HepG2 (cell line): ENCODE results near the gene CCDC66. TPM values are rescaled to one million over a fixed set of nuclear protein-coding genes. Genes with fewer than 3 reads are reported as not detected.
A peak's percentile ranks its signal among the peaks of the same experiment; 100 is the strongest.

Experiments used
- CBX1 ChIP-seq: IDR thresholded peaks from one replicate; pipeline ENCODE4 v1.6.1; 2016; ENCODE audit warnings: antibody characterized with exemption, low read depth
- CHCHD3 ChIP-seq: sonication (generic); formaldehyde crosslinking; IDR thresholded peaks from 2 replicates; pipeline ENCODE4 v1.8.0; 2022; ENCODE audit warnings: mild to moderate bottlenecking, missing genetic modification reagents, moderate library complexity
- ESRRA ChIP-seq: sonication (generic); formaldehyde crosslinking; IDR thresholded peaks from 2 replicates; pipeline ENCODE4 v1.5.1; 2020; ENCODE audit warnings: mild to moderate bottlenecking, low read depth, missing genetic modification reagents
- GPN1 ChIP-seq: sonication (generic); formaldehyde crosslinking; IDR thresholded peaks from 2 replicates; pipeline ENCODE4 v1.5.1; 2020; ENCODE audit warnings: missing genetic modification reagents, borderline replicate concordance
- NFYC ChIP-seq: IDR thresholded peaks from 2 replicates; pipeline ENCODE4 v1.6.1; 2016; ENCODE audit warnings: missing genetic modification reagents, missing compliant biosample characterization
- NR0B2 ChIP-seq: sonication (generic); formaldehyde crosslinking; IDR thresholded peaks from 2 replicates; pipeline ENCODE4 v1.4.0; 2020; ENCODE audit warnings: mild to moderate bottlenecking, missing genetic modification reagents
- RBFOX2 ChIP-seq: fragments of 200-400 bp; formaldehyde crosslinking; IDR thresholded peaks from 2 replicates; pipeline ENCODE4 v1.6.1; 2017; ENCODE audit warnings: low read depth, mild to moderate bottlenecking, low read length
- YY1 ChIP-seq: IDR thresholded peaks from 2 replicates; pipeline ENCODE4 v1.6.1; 2011; ENCODE audit warnings: low read length, low read depth, moderate library complexity, mild to moderate bottlenecking; ENCODE audit not compliant: insufficient read depth, insufficient replicate concordance
- ZBTB26 ChIP-seq: IDR thresholded peaks from 2 replicates; pipeline ENCODE4 v1.6.1; 2016; ENCODE audit warnings: missing compliant biosample characterization, missing genetic modification reagents, borderline replicate concordance
- ZFP41 ChIP-seq: sonication (generic); formaldehyde crosslinking; IDR thresholded peaks from 2 replicates; pipeline ENCODE4 v1.4.0; 2020; ENCODE audit warnings: mild to moderate bottlenecking, missing genetic modification reagents, borderline replicate concordance
- ZFP82 ChIP-seq: sonication (generic); formaldehyde crosslinking; IDR thresholded peaks from 2 replicates; pipeline ENCODE4 v1.5.1; 2020; ENCODE audit warnings: mild to moderate bottlenecking, missing genetic modification reagents, borderline replicate concordance
- ZKSCAN5 ChIP-seq: sonication (generic); formaldehyde crosslinking; IDR thresholded peaks from 2 replicates; pipeline ENCODE4 v1.5.1; 2020; ENCODE audit warnings: mild to moderate bottlenecking, missing genetic modification reagents
- ZMAT3 ChIP-seq: sonication (generic); formaldehyde crosslinking; conservative IDR thresholded peaks from 2 replicates; pipeline ENCODE4 v1.7.0; 2021; ENCODE audit warnings: missing genetic modification reagents
- ZNF496 ChIP-seq: sonication (generic); formaldehyde crosslinking; IDR thresholded peaks from 2 replicates; pipeline ENCODE4 v1.8.1; 2023; ENCODE audit warnings: mild to moderate bottlenecking, moderate library complexity, missing genetic modification reagents; ENCODE audit not compliant: insufficient replicate concordance
- ZNF547 ChIP-seq: sonication (generic); formaldehyde crosslinking; IDR thresholded peaks from 2 replicates; pipeline ENCODE4 v1.5.1; 2020; ENCODE audit warnings: mild to moderate bottlenecking, missing genetic modification reagents
- ZNF605 ChIP-seq: sonication (generic); formaldehyde crosslinking; IDR thresholded peaks from 2 replicates; pipeline ENCODE4 v1.8.0; 2022; ENCODE audit warnings: mild to moderate bottlenecking, missing genetic modification reagents
- polyA plus RNA-seq, 8 experiments: library from polyadenylated mRNA; depleted of rRNA in 3 of 8; stranded (reverse) in 7 of 8; unstranded in 1 of 8; fragments of >200 nt; fragmentation: Illumina TruSeq in 4 of 8; extraction: Trizol in 4 of 8; gene quantifications; 2 replicates each; pipeline versions ENCODE4 v1.2.1 to v1.2.3, GENCODE V29; 2011 to 2016; ENCODE audit warnings: low read depth in 4 of 8, missing spikeins in 1 of 8, mixed read lengths in 1 of 8; ENCODE audit not compliant: insufficient read depth in 1 of 8
- total RNA-seq, 5 experiments: library from RNA; depleted of rRNA; stranded (reverse); fragments of >200 nt; fragmentation: Illumina TruSeq; extraction: Trizol; gene quantifications; 2 replicates each; pipeline ENCODE4 v1.2.3, GENCODE V29; 2016; ENCODE audit warnings: low read depth in 1 of 5
- TF ChIP-seq, protein P1 (sequence below): sonication (generic); formaldehyde crosslinking; IDR thresholded peaks from 2 replicates; pipeline ENCODE4 v1.4.0; 2020; ENCODE audit warnings: missing genetic modification reagents, mild to moderate bottlenecking, borderline replicate concordance
- TF ChIP-seq, protein P2 (sequence below), 2 experiments: sonication (generic) in 1 of 2; formaldehyde crosslinking in 1 of 2; IDR thresholded peaks; 2 replicates each; pipeline versions ENCODE4 v1.4.0 to v1.6.1; 2016 to 2020; ENCODE audit warnings: borderline replicate concordance in 1 of 2, low read depth in 1 of 2, mild to moderate bottlenecking in 1 of 2, missing genetic modification reagents in 1 of 2

Gene CCDC66
- total and polyA plus RNA-seq, 2 of the 13 experiments (the other 11 are each of a cell fraction or from before 2014, with no cell fraction given), result 8.4 to 19.9 TPM

DNA sequence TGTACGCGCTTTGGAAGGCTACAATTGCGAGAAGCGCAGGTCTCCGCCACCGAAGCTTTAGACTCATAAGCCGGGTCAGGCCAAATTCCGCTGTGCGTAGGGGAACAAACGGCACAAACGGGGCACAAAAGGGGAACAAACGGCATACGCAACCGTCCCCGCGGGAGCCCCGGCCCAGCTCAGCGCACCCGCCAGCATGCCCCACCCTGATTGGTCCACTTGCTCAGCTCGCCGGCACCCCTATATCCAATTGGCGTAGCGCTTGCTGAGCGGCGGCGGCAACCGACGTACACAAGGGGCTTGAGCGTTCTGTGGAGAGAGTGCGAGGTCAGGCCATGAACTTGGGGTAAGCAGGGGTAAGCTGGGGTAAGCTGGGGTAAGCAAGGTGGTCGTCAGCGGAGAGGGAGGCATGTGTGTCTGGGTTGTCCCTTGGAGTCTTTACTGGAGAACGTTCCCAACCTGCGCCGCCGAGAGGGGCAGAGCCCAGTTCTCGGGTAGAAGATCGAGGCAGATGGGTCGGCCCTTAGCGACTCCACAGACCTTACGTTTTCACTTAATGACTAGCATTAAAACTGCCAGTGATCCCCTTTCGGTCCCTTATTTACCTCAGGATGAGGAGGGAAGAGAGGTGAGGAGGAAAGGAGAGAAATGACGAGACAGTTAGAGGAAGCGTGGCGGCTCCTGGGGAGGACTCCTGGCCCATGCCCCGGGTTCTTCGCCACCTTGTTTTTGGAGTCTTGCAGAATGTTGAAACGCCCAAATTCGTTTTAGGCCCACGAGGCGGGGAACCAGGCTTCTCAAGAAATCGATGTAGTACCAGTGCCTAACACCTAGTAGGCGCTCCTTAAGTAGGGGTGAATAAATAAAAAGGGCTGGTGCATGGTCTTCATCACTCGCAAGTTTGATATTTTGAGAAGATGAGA, at the start of gene CCDC66 (continued):
- TF ChIP-seq, protein P1, sequence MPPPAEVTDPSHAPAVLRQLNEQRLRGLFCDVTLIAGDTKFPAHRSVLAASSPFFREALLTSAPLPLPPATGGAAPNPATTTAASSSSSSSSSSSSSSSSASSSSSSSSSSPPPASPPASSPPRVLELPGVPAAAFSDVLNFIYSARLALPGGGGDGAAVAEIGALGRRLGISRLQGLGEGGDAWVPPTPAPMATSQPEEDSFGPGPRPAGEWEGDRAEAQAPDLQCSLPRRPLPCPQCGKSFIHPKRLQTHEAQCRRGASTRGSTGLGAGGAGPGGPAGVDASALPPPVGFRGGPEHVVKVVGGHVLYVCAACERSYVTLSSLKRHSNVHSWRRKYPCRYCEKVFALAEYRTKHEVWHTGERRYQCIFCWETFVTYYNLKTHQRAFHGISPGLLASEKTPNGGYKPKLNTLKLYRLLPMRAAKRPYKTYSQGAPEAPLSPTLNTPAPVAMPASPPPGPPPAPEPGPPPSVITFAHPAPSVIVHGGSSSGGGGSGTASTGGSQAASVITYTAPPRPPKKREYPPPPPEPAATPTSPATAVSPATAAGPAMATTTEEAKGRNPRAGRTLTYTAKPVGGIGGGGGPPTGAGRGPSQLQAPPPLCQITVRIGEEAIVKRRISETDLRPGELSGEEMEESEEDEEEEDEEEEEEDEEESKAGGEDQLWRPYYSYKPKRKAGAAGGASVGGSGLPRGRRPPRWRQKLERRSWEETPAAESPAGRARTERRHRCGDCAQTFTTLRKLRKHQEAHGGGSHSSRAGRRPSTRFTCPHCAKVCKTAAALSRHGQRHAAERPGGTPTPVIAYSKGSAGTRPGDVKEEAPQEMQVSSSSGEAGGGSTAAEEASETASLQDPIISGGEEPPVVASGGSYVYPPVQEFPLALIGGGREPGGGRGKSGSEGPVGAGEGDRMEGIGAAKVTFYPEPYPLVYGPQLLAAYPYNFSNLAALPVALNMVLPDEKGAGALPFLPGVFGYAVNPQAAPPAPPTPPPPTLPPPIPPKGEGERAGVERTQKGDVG (CRISPR knock-in tag), result peak; percentile 64; the same call in 1 of the 2 replicates
- 0 out of 2 replicates have a peak, but pooled peaks have one; percentile 56 for TF ChIP-seq ZNF605 (CRISPR knock-in tag)
- no peak for TF ChIP-seq ZKSCAN5 (CRISPR knock-in tag)
- peak; percentile 72; the same call in 1 of the 2 replicates for TF ChIP-seq ZNF547
- no peak; the same call in 1 of the 2 replicates for TF ChIP-seq ZFP82 (CRISPR knock-in tag)
- TF ChIP-seq, protein P2, sequence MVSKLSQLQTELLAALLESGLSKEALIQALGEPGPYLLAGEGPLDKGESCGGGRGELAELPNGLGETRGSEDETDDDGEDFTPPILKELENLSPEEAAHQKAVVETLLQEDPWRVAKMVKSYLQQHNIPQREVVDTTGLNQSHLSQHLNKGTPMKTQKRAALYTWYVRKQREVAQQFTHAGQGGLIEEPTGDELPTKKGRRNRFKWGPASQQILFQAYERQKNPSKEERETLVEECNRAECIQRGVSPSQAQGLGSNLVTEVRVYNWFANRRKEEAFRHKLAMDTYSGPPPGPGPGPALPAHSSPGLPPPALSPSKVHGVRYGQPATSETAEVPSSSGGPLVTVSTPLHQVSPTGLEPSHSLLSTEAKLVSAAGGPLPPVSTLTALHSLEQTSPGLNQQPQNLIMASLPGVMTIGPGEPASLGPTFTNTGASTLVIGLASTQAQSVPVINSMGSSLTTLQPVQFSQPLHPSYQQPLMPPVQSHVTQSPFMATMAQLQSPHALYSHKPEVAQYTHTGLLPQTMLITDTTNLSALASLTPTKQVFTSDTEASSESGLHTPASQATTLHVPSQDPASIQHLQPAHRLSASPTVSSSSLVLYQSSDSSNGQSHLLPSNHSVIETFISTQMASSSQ (IDR thresholded peaks at IDR 0.05; ENCODE audit: low read depth), result no peak
- TF ChIP-seq, protein P2 (CRISPR knock-in tag; IDR thresholded peaks at IDR 0.05; ENCODE audit: borderline replicate concordance), result peak; percentile 38; the same call in 1 of the 2 replicates
- TF ChIP-seq CBX1, result peak; percentile 47
- TF ChIP-seq NR0B2, result peak; percentile 89
- TF ChIP-seq ZNF496, result no peak
- TF ChIP-seq RBFOX2, result peak; percentile 87
- peak; percentile 26; the same call in 1 of the 2 replicates for TF ChIP-seq CHCHD3 (CRISPR knock-in tag)
- no peak for TF ChIP-seq GPN1 (CRISPR knock-in tag)
- peak; percentile 97 for TF ChIP-seq NFYC (CRISPR knock-in tag)
- TF ChIP-seq ZBTB26, result peak; percentile 76
- TF ChIP-seq ZFP41 (CRISPR knock-in tag), result 0 out of 2 replicates have a peak, but pooled peaks have one; percentile 38
- no peak for TF ChIP-seq YY1
- peak; percentile 65; the same call in 1 of the 2 replicates for TF ChIP-seq ESRRA (CRISPR knock-in tag)
- TF ChIP-seq ZMAT3 (CRISPR knock-in tag), result peak; percentile 74; the same call in 1 of the 2 replicates
